Measurements from ENCODE around the gene RFNG. TPM values are rescaled to one million over a fixed set of nuclear protein-coding genes. Genes with fewer than 3 reads are reported as not detected.

The RFNG gene
- total and polyA plus RNA-seq, 2 of the 13 experiments (the other 11 are each of a cell fraction or from before 2014, with no cell fraction given): 61.4 to 64.0 TPM

DNA sequence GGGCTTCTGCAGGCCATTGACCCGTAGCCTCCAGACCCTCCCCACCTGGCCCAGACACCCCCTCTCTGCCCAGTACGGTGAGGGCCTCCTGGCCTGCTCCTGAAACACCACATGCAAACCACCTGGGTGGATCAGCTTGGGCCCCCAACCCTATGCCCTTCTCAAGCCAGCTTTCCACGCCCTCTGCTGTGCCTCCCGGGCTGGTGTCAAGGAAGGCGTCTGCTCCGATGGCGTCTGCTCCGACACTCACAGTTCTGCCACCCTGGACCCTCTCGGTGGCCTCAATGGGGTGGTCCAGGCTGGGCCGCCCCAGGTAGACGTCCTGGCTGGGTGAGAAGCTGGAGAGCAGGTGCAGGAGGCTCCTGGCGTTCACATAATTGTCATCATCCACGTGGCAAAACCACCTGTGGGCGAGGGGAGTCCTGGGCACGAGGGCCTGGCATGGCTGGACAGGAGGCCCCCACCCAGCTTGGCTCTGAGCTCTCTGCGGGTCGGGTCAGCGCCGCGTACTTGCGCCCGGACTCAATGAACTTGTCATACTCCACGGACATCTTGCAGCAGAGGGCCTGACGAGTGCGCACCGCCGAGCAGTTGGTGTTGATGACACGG is 1.4 kb downstream of the RFNG start (continued):
- TF ChIP-seq, protein P1, sequence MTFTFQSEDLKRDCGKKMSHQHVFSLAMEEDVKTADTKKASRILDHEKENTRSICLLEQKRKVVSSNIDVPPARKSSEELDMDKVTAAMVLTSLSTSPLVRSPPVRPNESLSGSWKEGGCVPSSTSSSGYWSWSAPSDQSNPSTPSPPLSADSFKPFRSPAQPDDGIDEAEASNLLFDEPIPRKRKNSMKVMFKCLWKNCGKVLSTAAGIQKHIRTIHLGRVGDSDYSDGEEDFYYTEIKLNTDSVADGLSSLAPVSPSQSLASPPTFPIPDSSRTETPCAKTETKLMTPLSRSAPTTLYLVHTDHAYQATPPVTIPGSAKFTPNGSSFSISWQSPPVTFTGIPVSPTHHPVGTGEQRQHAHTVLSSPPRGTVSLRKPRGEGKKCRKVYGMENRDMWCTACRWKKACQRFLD (CRISPR knock-in tag; IDR thresholded peaks at IDR 0.05; ENCODE audit: borderline replicate concordance): no peak
- no peak for TF ChIP-seq HDAC6 (IDR thresholded peaks at IDR 0.05; ENCODE audit: low read depth, low read length)
- no peak for TF ChIP-seq ZNF251 (CRISPR knock-in tag; IDR thresholded peaks at IDR 0.05)
- no peak for TF ChIP-seq CHD2 (IDR thresholded peaks at IDR 0.05; ENCODE audit: low read depth, low read length)
- peak; percentile 16 for TF ChIP-seq HNRNPLL (IDR thresholded peaks at IDR 0.05; ENCODE audit: low read depth, low read length, poor library complexity, severe bottlenecking)
- TF ChIP-seq MEIS1 (CRISPR knock-in tag; IDR thresholded peaks at IDR 0.05; ENCODE audit: borderline replicate concordance): 0 out of 2 replicates have a peak, but pooled peaks have one; percentile 21
- TF ChIP-seq ZNF441 (CRISPR knock-in tag; IDR thresholded peaks at IDR 0.05; ENCODE audit: borderline replicate concordance): no peak
- no peak for TF ChIP-seq CCAR2 (optimal IDR thresholded peaks at IDR 0.05; ENCODE audit: low read depth, low read length)
- TF ChIP-seq, protein P2, sequence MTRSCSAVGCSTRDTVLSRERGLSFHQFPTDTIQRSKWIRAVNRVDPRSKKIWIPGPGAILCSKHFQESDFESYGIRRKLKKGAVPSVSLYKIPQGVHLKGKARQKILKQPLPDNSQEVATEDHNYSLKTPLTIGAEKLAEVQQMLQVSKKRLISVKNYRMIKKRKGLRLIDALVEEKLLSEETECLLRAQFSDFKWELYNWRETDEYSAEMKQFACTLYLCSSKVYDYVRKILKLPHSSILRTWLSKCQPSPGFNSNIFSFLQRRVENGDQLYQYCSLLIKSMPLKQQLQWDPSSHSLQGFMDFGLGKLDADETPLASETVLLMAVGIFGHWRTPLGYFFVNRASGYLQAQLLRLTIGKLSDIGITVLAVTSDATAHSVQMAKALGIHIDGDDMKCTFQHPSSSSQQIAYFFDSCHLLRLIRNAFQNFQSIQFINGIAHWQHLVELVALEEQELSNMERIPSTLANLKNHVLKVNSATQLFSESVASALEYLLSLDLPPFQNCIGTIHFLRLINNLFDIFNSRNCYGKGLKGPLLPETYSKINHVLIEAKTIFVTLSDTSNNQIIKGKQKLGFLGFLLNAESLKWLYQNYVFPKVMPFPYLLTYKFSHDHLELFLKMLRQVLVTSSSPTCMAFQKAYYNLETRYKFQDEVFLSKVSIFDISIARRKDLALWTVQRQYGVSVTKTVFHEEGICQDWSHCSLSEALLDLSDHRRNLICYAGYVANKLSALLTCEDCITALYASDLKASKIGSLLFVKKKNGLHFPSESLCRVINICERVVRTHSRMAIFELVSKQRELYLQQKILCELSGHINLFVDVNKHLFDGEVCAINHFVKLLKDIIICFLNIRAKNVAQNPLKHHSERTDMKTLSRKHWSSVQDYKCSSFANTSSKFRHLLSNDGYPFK (CRISPR knock-in tag; IDR thresholded peaks at IDR 0.05; ENCODE audit: borderline replicate concordance): no peak
- no peak for TF ChIP-seq FOXA1 (IDR thresholded peaks at IDR 0.05)
- TF ChIP-seq FOXA1 (CRISPR knock-in tag; IDR thresholded peaks at IDR 0.05): no peak
- TF ChIP-seq, protein P3, sequence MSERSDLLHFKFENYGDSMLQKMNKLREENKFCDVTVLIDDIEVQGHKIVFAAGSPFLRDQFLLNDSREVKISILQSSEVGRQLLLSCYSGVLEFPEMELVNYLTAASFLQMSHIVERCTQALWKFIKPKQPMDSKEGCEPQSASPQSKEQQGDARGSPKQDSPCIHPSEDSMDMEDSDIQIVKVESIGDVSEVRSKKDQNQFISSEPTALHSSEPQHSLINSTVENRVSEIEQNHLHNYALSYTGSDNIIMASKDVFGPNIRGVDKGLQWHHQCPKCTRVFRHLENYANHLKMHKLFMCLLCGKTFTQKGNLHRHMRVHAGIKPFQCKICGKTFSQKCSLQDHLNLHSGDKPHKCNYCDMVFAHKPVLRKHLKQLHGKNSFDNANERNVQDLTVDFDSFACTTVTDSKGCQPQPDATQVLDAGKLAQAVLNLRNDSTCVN (CRISPR knock-in tag; IDR thresholded peaks at IDR 0.05; ENCODE audit: borderline replicate concordance): no peak; the same call in 1 of the 2 replicates
- TF ChIP-seq ZNF660 (CRISPR knock-in tag; IDR thresholded peaks at IDR 0.05; ENCODE audit: borderline replicate concordance, low read depth): no peak
- TF ChIP-seq PRDM15 (CRISPR knock-in tag; IDR thresholded peaks at IDR 0.05): no peak
- no peak for TF ChIP-seq KLF13 (CRISPR knock-in tag; IDR thresholded peaks at IDR 0.05)
- TF ChIP-seq ZNF138 (CRISPR knock-in tag; IDR thresholded peaks at IDR 0.05; ENCODE audit: low read depth): no peak
- no peak for TF ChIP-seq CBX2 (IDR thresholded peaks at IDR 0.05; ENCODE audit: low read depth, low read length)
- no peak for TF ChIP-seq CBX2 (CRISPR knock-in tag; IDR thresholded peaks at IDR 0.05; ENCODE audit: low read depth)
